Psoas muscle (tissue), 8 donors: ENCODE measurements around the gene P2RX5. TPM values are rescaled to one million over a fixed set of nuclear protein-coding genes. Genes with fewer than 3 reads are reported as not detected.
A peak's percentile ranks its signal among the peaks of the same experiment; 100 is the strongest.

Source experiments
- ATAC-seq, 4 donors: fragments of 200-7000 bp; cut with Tn5 transposase; one replicate each; pipeline ENCODE4 v1.9.1; 2020; ENCODE audit warnings: moderate library complexity in 3 of 4, mild to moderate bottlenecking in 2 of 4
- DNase-seq, 2 donors: peaks; one replicate each; pipeline ENCODE4 v3.0.0-alpha.2; 2020
- H3K27ac ChIP-seq: fragments of 200-600 bp; one replicate; pipeline ENCODE4 v1.8.0; 2022
- H3K27me3 ChIP-seq, 3 donors: fragments of 200-600 bp in 1 of 3; one replicate each; pipeline versions ENCODE4 v1.6.1 to v1.8.0; 2013 to 2022; ENCODE audit warnings: low read length in 2 of 3, mild to moderate bottlenecking in 2 of 3, moderate library complexity in 1 of 3; ENCODE audit not compliant: insufficient read depth in 3 of 3
- H3K36me3 ChIP-seq, 2 donors: fragments of 200-600 bp in 1 of 2; one replicate each; pipeline versions ENCODE4 v1.6.1 to v1.8.0; 2013 to 2022; ENCODE audit warnings: low read depth in 1 of 2, mild to moderate bottlenecking in 1 of 2, moderate library complexity in 1 of 2; ENCODE audit not compliant: insufficient read depth in 1 of 2
- H3K4me1 ChIP-seq: fragments of 200-600 bp; one replicate; pipeline ENCODE4 v1.8.0; 2022
- H3K4me3 ChIP-seq: fragments of 200-600 bp; one replicate; pipeline ENCODE4 v1.8.0; 2022; ENCODE audit warnings: mild to moderate bottlenecking
- H3K9me3 ChIP-seq: fragments of 200-600 bp; one replicate; pipeline ENCODE4 v1.8.0; 2022
- CTCF ChIP-seq: fragments of 200-600 bp; IDR thresholded peaks from one replicate; pipeline ENCODE4 v1.8.0; 2022; ENCODE audit warnings: antibody characterized with exemption
- WGBS, 3 donors: extraction: QIAGEN DNeasy Blood & Tissue Kit; methylation state at CpG; one replicate each; pipeline versions ENCODE4 v1.1.6 to v1.1.7; 2013; 5-methylcytosine and 5-hydroxymethylcytosine counted together
- intact Hi-C, 2 donors: fragments of 100-400 bp; cut with DNase I; formaldehyde crosslinking; loops; one replicate each; pipeline versions ENCODE4 v1.11.0 to v1.14.2; 2022
- polyA plus RNA-seq, 3 donors: library from polyadenylated mRNA; stranded (reverse); fragments of 200-250 nt; gene quantifications; one replicate each; pipeline ENCODE4 v1.2.3, GENCODE V29; 2013
- total RNA-seq, 4 donors: library from RNA; stranded (reverse); fragmentation: NEBNext Ultra II Directional in 2 of 4; extraction: Animal tissue kit (Norgen Biotek cat#: 25700) in 2 of 4; gene quantifications; one replicate each; pipeline versions ENCODE4 v1.2.1 to v1.2.4, GENCODE V29; 2021 to 2023
- donor health status: healthy with polysubstance abuse.
- donor health status: DM: no; HTN: no; CAD: no; lungs with moderate emphysema.
- donor health status: Bipolar disorder and iron deficiency.
- donor health status: healthy.
- donor health status: DM: yes; HTN: yes; CAD: no.
- donor health status: DM: no; HTN: no; CAD: no.
- donor health status: DM: no; HTN: no; CAD: no.
- donor health status: DM: yes; HTN: yes; CAD: no.

Gene P2RX5
- total and polyA plus RNA-seq, 7 donors, result 15.5 to 138 (median 30.8) TPM

GRCh38 chr17:3641717-3642486 is 54.1 kb downstream of the P2RX5 start:
- no peaks in the 10 kb centered on the region for H3K27me3 ChIP-seq
- DNase-seq (no peak), ATAC-seq (no peak)
- no peak overlapping the region for H3K4me3 ChIP-seq
- peaks cover 23% of the 10 kb centered on the region for H3K4me1 ChIP-seq
- H3K9me3 ChIP-seq, result no peaks in the 10 kb centered on the region
- no peak for TF ChIP-seq CTCF
- WGBS, 3 donors, result 79 to 84% (median 82%) methylated on average over 19 of the region's 19 CpGs
- intact Hi-C loops, result no loop called here
- H3K36me3 ChIP-seq, result peaks cover 0 to 49% of the 10 kb centered on the region in 2 donors
- H3K27ac ChIP-seq, result no peak overlapping the region

- Histone ChIP-seq H3K27me3 (no peaks in the 10 kb centered on the region), H3K4me1 (peaks cover 23% of the 10 kb centered on the region), H3K4me3 (no peak overlapping the region), H3K9me3 (no peaks in the 10 kb centered on the region), H3K36me3 (peaks cover 0 to 46% of the 10 kb centered on the region in 2 donors), H3K27ac (peak overlapping the region; percentile 83)
- 49 to 55% (median 51%) methylated on average over 3 of the region's 3 CpGs for WGBS, 3 donors
- intact Hi-C loops, result no loop called here
- DNase-seq, result peak in 1 of 2 donors; percentile 12
- ATAC-seq, result no peak
- TF ChIP-seq CTCF, result no peak
These were observed 54.9 kb downstream of the P2RX5 start for GRCh38 chr17:3641014-3641413.

GRCh38 chr17:3639981-3640596 is 55.9 kb downstream of the P2RX5 start:
- 23 to 33% (median 31%) methylated on average over 7 of the region's 7 CpGs for WGBS, 3 donors
- peaks cover 23% of the 10 kb centered on the region for H3K4me1 ChIP-seq
- no peak for TF ChIP-seq CTCF
- H3K27me3 ChIP-seq, result no peaks in the 10 kb centered on the region
- intact Hi-C loops, result loop anchor here in 1 of 2 donors (1.0 kb wide), 1 partner anchor 28 kb away; the partner anchor contains the start of genes EMC6 and TAX1BP3
- peaks cover 0 to 41% of the 10 kb centered on the region in 2 donors for H3K36me3 ChIP-seq
- ATAC-seq, result peak in 3 of 4 donors; percentile 21 to 56 (median 32)
- no peaks in the 10 kb centered on the region for H3K9me3 ChIP-seq
- H3K4me3 ChIP-seq, result no peak overlapping the region
- peak in 1 of 2 donors; percentile 56 for DNase-seq
- H3K27ac ChIP-seq, result peak overlapping the region; percentile 83

GRCh38 chr17:3636908-3637373 is 59.0 kb downstream of the P2RX5 start:
- H3K27me3 ChIP-seq, result no peaks in the 10 kb centered on the region
- H3K36me3 ChIP-seq, result peaks cover 0 to 23% of the 10 kb centered on the region in 2 donors
- no peak for TF ChIP-seq CTCF
- H3K4me3 ChIP-seq, result peak overlapping the region; percentile 78
- peaks cover 31% of the 10 kb centered on the region for H3K4me1 ChIP-seq
- intact Hi-C loops, result no loop called here
- DNase-seq, result no peak
- ATAC-seq, result peak; percentile 0 to 9 (median 1)
- H3K9me3 ChIP-seq, result no peaks in the 10 kb centered on the region
- H3K27ac ChIP-seq, result peak overlapping the region; percentile 94
- 1 to 2% (median 2%) methylated on average over 21 to 31 of the region's 31 CpGs for WGBS, 3 donors
